Brain microvascular endothelial cell (primary cell): ENCODE measurements around the gene HLA-DOA.

Source experiments
- DNase-seq: peaks from one replicate; pipeline ENCODE4 v3.0.0-alpha.2; 2020
- H3K27ac ChIP-seq: fragments of 250-450 bp; sonication (Bioruptor Pico); 2 replicates; pipeline ENCODE4 v1.5.1; 2020; ENCODE audit warnings: mild to moderate bottlenecking, moderate library complexity
- H3K27me3 ChIP-seq: fragments of 250-450 bp; sonication (Bioruptor Pico); replicated peaks from 2 replicates; pipeline ENCODE4 v1.5.1; 2020; ENCODE audit warnings: mild to moderate bottlenecking
- H3K36me3 ChIP-seq: fragments of 250-450 bp; sonication (Bioruptor Pico); replicated peaks from 2 replicates; pipeline ENCODE4 v1.5.1; 2020; ENCODE audit warnings: mild to moderate bottlenecking
- H3K4me3 ChIP-seq: 2 replicates; pipeline ENCODE4 v1.5.1; 2011; ENCODE audit warnings: low read depth, mild to moderate bottlenecking, control low read depth, low read length, moderate library complexity
- CTCF ChIP-seq: IDR thresholded peaks from 2 replicates; pipeline ENCODE4 v1.5.1; 2011; ENCODE audit warnings: low read depth, mild to moderate bottlenecking, moderate library complexity, low read length, control low read depth, inconsistent platforms; ENCODE audit errors: missing control alignments
- in situ Hi-C: cut with HindIII; loops from 2 replicates; pipeline ENCODE4 v1.10.0; 2017; ENCODE audit warnings: low sequenced_read_pairs, low pct_ligation_motif_present

The HLA-DOA gene

GRCh38 chr6:33008944-33009861 is at the start of gene HLA-DOA:
Gene HLA-DOA, minus strand, starts transcription at chr6:33009591.
- no peak for TF ChIP-seq CTCF
- Histone ChIP-seq H3K36me3 (no peaks in the 10 kb centered on the region), H3K4me3 (no peak within 1 kb of the TSS), H3K27me3 (peaks cover 2% of the 10 kb centered on the region), H3K27ac (no peak within 1 kb of the TSS)
- in situ Hi-C loops, result no loop called here
- peak; percentile 24 for DNase-seq

DNA sequence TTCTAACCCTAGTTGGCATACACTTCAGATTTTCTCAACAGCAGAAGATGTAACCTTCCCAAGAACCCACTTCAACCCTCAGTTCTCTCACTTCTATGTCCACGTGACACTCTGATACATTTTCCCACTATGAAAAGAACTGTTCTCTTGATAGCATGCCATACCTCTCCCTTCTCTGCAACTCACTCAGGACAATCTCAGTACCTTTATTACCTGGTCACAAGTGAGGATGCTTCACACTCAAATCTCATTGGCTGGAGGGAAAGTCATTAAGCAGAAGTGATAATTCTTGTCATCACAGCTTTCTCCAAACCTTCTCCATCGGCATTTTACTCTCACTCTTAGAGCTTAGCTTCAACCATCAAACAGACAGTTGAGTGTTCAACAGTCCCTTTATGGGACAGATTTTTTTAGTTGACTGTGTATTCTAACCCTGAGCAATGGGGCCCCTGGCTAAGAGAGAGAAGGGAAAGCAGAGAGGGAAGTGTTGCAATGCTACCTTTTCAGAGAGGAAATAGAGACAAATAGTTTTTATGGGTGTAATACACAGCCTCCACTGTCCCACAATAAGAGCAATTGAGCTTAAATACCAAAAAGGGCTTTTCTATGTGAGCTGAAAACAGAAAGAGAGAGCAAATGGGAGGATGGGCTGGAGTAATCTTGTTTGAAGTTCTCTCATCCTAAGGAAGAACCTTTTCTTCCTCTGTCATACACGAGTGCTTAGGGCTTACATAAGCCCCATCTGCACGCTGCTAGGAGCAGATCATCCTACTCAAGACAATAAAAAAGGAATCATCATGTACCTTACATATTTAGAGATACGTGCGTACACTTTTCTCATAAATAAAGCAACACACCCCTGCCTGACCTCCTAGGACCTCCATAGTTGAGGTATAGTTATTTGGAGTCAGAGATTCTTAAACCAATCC is 48.1 kb upstream of the HLA-DOA start:
- Histone ChIP-seq H3K4me3 (no peak overlapping the region), H3K36me3 (no peaks in the 10 kb centered on the region), H3K27ac (no peak overlapping the region), H3K27me3 (peaks cover 2% of the 10 kb centered on the region)
- no peak for TF ChIP-seq CTCF
- in situ Hi-C loops, result no loop called here
- no peak for DNase-seq

GRCh38 chr6:33053230-33053629 is 43.8 kb upstream of the HLA-DOA start:
- H3K27ac ChIP-seq, result no peak overlapping the region
- no peak for DNase-seq
- in situ Hi-C loops, result no loop called here
- H3K36me3 ChIP-seq, result no peaks in the 10 kb centered on the region
- H3K4me3 ChIP-seq, result no peak overlapping the region
- peaks cover 10% of the 10 kb centered on the region for H3K27me3 ChIP-seq
- no peak for TF ChIP-seq CTCF

- TF ChIP-seq CTCF, result no peak
- H3K36me3 ChIP-seq, result no peaks in the 10 kb centered on the region
- no peak overlapping the region for H3K4me3 ChIP-seq
- H3K27ac ChIP-seq, result no peak overlapping the region
- in situ Hi-C loops, result no loop called here
- H3K27me3 ChIP-seq, result peaks cover 10% of the 10 kb centered on the region
- no peak for DNase-seq
These were observed 43.2 kb upstream of the HLA-DOA start for GRCh38 chr6:33052627-33053026.

DNA sequence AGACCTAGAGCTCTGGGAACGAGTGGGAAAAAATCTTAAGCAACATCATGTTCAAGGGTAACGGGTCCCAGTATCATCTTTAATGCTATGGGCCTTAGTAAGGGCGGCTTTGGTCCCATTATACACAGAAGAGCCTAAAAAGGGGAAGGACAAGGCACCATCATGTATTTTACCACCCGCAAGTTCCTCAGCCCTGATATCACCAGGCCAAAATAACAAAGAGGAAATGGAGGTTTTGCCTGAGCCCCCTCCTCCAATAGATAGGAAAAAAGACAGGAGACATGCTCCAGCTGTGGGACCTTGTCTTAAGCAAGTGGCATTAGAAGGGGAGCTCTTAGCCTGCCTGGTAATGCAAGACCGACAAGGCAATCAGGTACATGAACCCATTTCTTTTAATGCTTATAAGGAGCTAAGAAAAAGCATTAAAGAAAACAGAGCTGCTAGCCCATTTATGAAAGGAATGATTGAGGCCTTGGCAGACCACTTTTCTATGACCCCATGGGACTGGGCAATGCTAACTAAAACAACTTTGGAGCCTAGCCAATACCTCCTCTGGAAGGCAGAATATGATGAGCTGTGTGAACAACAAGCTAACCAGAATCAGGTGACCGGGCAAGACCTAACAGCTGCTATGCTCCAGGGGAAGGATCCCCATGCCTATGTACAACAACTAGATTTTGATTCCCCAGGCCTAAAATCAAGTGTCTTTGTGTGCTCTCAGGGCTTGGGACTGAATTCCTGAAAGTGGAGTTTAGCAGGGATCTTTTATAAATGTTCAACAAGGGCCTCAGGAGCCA is 40.8 kb upstream of the HLA-DOA start:
- in situ Hi-C loops, result no loop called here
- H3K27ac ChIP-seq, result no peak overlapping the region
- TF ChIP-seq CTCF, result no peak
- H3K4me3 ChIP-seq, result no peak overlapping the region
- H3K36me3 ChIP-seq, result no peaks in the 10 kb centered on the region
- peaks cover 15% of the 10 kb centered on the region for H3K27me3 ChIP-seq
- DNase-seq, result no peak
